HK-2 (cell line): ENCODE measurements around the gene FBXO10.
"Not testable (repeated sequence)": the region's sequence is repeated elsewhere in the genome, so short reads cannot be mapped to it uniquely, and the experiment has no call there.

Experiments used
- DNase-seq: peaks from one replicate; pipeline ENCODE4 v3.0.0-alpha.2; 2018; ENCODE audit not compliant: unreplicated experiment

Gene FBXO10

DNA sequence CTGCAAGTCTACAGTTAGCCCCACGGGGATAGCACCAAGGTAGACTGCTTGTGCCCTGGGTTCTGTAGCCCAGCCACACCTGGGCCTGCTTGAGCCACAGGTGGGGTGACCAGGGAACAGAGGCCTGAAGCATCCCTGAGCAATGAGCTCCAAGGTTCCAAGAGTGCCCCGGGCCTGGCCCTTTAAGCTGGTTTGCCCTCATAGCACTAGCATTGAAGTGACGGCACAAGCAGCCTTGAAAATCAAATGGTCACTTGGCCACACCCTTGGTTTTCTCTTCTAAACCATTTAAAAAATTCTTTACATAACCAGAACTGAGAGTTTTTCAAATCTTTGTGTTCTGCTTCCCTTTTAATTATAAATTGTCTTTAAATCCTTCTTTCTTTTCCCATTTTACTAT is 24.7 kb downstream of the FBXO10 start:
- DNase-seq = no peak

DNA sequence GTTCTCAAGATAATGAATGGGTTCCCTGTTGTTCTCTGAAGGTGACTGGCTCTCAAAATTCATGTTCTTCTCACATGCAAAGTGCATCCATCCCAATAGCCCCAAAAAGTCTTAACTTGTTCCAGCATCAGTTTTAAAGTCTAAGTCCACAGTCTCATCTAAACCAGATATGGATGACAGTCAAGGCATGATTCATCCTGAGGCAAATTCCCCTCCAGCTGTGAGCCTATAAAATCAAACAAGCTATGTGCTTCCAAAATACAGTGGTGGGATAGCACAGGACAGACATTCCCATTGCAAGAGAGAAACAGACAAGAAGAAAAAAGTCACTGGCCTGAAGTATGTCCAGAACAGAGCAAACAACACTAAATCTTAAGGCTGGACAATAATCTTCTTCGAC is 25.4 kb downstream of the FBXO10 start:
- no peak for DNase-seq

DNA sequence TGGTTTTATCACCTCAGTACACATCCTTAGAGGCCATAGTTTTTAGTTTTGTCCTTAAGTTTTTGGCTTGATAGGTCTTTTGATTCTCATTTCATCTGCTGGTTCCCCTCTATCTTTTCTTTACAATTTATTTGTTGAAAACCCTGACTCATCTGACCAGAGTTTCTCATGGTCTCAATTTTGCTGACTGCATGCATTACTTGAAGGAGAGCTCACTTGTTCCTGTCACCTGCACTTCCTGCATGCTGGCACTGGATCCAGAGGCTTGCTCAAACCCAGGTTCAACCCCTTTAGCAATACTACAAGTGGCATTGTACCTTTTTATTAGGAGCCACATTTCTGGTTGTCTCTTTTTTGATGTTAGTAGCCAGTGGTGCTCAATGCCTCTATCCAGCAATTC is 26.7 kb downstream of the FBXO10 start:
- no peak for DNase-seq

DNA sequence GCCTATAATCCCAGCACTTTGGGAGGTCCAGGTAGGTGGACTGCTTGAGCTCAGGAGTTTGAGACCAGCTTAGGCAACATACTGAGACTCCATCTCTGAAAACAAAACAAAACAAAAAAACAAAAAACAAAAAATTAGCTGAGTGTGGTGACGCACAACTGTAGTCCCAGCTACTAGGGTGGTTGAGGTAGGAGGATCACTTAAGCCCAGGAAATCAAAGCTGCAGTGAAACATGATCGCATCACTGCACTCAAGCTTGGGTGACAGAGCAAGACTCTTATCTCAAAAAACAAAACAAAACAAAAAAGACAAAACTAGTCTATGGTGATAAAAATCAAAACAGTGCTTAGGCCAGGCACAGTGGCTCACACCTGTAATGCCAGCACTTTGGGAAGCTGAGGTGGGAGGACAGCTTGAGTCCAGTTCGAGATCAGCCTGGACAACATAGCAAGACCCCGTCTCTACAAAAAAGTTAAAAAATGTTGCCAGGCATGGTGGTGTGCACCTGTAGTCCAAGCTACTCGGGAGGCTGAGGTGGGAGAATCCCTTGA is 28.8 kb downstream of the FBXO10 start:
- no peak for DNase-seq

DNA sequence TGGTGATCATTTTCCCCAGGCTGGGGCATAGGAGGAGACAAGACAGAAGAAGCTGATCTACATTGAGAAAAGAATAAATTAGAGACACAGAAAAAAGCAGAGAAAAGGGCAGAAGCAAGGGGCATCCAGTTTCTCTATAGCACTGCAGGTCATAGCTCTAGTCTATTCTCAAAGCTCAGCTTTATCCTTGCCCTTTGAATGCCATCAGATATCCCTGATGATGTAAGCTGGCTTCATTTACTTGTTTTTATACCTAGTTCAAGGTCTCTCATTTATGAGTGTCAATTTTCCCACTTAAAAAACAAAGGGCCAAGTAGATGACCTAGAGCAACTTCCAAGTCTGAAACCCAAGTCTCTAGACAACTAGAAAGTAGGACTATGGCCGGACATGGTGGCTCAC is 32.7 kb downstream of the FBXO10 start:
- no peak for DNase-seq

DNA sequence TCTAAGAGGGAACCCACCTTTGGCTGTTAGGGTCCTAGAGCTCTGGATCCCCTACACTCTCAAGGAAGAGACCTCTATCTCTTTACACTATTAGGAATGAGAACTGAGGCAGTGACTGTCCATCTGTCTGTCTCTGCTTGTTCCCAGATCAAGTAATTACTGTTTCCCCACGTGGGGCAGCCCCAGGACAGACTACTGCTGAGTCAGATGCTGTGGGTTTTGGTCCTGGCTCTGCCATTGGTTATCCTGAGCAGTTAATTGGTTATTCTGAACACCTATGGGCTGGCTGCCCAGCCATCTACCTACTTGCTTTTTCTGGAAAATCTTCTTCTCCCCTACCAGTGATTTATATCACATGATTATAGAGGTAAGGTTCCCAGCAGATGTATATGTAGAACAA is 33.3 kb downstream of the FBXO10 start:
- DNase-seq = peak; percentile 24

DNA sequence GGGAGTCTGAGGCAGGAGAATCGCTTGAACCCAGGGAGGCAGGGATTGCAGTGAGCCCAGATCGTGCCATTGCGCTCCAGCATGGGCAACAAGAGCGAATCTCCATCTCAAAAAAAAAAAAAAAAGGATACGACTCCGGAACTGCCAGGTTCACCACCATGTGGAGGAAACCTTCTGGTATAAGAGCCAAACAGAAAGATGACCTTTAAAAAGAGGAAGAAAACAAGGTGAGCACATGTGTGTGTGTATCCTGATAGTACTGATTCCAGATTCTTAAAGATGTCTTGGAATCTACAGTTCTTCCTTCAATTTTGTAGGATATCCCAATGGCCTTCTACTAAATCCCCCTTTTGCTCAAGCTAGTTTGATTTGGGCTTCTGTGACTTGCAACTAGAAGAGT is 33.7 kb downstream of the FBXO10 start:
- DNase-seq = no peak

DNA sequence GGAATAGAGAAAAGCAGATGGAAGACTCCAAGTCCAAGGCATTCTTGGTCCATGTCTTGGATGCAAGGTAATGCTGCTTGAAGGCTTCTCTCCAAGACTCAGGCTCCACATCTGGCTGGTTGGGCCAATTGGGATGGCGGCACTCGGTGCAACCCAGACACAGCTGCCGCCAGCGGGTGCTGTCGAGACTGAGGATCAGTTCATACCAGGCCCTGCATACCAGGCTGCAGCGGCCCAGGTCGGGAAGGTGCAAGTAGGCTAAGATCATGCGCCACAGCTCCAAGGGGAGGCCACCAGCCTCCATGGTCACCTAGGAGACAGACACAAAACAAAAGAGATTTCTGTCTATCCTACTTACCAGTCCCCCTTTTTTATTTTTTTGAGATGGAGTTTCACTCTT is 34.7 kb downstream of the FBXO10 start:
- DNase-seq = no peak

DNA sequence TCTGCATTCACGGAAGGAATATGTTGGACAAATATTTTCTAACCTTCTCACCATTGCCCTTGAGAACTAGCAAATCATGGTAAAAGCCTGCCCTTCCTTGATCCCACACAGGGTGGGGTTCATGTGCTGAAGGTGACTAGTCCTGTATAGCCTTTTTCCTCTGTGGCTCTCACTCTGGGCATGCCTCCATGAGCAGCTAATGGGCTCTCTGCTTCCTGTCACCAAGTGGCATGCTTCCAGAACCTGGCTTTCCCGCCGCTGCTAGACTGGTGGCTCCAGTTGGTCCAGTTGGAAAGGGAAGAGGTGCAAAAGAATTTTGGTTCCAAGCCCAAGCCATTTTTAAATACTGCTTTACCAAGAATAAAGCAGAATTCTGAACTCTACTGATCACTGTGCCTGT is 35.5 kb downstream of the FBXO10 start:
- DNase-seq = peak; percentile 1

DNA sequence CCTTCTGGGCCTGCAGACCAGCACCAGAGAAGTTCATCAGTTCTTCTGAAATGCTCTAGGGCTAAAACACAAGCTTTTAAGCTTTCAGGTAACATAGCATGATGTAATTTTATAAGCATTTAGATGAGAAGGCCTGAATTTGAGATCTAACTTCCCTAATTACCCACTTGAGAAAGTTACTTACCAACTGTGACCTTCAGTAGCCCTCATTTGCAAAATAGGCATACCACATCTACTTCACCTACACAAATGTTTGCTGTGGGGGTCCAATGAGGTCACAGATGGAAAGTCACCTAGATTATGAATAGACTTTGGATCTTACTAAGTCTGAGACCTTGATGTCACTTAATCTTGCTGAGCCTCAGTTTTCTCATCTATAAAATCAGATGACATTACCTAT is 36.5 kb downstream of the FBXO10 start:
- no peak for DNase-seq

DNA sequence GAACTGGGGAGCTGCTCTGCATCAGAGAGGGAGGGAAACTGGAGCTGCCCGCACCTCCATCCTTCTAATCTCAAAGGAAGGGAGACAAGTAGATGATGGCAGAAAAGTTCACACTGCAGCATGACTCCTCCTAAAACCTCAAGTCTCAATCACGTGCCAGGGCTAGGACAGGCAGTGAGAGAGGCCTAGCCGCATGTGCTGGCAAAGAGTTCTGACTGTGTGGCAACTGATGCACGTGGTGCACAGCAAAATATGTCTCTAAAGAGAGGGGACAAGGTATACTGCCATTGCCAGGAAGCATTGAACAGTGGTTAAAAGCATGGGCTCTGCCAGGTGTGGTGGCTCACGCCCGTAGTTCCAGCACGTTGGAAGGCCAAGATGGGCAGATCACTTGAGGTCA is 38.1 kb downstream of the FBXO10 start:
- DNase-seq = no peak

DNA sequence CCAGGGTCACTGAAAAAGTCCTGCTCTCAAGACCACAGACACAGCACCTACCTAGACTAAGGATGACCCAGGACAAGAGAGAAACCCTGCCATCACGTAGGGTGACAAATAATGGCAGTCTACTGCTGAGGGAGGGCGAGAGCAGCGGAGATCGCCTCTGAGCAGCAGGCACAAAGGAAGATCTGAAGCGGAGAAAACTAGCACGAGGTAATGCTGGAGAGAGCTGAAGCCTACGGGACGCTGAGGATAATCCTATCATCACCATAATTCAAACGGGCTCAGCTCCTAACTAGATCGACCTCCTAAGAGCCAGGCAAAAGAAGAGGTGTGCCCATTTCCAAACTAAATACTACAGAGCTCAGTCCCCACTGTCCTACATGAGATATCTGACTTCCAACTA is 41.3 kb downstream of the FBXO10 start:
- DNase-seq = no peak

DNA sequence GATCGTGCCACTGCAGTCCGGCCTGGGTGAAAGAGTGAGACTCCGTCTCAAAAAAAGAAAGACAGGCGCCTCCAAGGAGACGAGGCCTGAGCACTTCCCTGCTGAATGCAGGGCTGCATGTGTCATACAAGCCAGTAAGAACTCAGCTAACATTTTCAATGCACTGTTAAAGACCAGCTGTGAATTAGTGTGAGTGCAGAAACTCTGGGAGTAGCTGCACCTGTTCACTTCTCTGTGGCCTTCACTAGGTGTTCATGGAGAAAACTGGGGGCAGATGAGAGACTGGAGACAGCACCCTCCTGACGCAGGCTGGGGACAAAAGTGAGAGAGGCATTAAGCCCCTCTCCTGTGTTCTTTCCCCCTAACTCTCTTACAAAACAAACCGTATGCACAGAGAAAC is 41.8 kb downstream of the FBXO10 start:
- no peak for DNase-seq

DNA sequence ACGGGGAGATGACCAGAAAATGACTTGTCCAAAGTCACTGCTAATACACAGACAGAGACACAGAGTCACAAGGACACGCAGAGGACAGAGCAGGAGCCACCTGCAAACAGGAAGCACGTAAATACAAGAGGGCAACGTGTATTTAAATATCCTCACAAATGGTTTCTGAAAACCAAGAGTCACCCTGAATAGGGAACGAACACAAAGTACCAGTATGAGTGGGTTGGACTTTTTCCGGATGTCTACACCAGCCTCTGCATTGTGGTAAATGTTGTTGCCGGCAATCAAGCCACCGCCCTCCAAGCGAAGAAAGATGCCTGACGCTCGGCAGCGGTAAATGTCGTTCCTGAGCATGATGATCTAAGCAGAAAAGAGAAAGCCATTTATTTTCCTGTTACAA is 44.5 kb downstream of the FBXO10 start:
- no peak for DNase-seq

DNA sequence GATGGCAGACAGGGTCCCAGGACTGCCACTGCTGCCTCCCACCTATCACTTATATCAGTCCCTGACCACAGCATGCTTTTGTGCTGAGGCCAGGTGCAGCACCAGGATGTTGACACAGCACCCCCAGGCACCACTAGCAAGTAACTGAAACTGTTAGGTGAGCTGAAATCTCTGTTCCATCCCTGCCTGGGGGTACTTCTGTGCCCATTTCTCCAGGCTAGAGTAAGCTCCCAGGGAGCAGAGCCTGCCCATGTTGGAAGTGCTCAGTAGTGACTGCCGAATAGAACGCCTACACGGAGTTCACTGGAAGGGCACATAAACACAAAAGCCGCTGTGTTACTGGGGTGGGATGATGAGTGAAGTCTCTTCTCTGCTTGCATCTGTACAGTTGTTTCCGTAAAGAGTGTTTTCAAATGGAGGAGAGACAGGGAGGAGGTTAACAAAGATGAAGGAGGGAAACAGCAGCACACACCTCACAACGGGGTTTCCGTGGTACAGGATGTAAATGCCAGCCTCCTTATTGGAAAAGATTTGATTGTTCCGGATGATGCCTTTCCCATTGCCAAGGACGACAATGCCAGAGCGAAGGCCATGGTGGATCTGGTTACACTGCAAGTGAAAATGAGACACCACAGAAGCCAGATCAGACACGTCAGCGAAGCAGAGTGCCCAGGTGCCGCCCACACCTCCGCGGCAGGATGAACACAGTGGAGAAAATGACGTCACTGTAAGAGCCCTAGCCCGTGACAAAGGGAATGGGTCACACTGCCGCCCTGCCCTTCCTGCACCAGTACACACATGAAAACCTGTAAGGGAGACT is 47.3 kb downstream of the FBXO10 start:
- no peak for DNase-seq

DNA sequence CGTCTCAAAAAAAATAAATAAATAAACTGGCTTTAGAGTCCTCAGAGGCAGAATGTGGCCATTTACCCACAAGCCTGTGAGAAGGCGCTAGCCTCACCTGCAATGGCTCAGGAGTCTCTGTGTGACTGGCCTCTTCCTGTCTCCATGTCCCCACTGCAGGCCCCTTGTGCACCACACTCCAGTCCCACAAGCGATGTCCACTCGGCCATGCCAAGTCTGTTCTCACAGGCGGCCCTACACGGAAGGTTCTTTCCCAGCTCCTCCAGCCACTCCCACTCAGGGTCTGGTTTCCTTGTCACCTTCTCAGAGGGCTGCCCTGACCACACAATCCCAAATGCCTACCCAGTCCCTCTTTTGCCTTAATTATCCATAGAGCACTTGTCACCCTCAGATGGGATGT is 52.3 kb downstream of the FBXO10 start:
- no peak for DNase-seq

DNA sequence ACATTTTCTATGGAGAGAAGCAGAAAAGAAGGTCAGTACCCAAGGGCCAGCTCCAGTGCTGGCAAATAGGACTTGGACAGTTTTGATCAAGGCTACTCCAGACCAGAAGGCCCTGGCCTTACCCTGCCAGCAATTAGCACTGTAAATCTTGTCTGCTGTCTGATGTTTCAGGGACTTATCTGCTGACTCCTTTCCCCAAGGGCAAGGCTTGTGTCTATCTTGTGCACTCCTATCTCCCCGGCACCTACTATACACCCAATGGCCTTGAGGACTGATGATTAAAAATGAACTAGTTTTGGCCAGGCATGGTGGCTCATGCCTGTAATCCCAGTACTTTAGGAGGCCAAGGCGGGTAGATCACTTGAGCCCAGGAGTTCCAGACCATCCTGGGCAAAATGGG is 53.2 kb downstream of the FBXO10 start:
- no peak for DNase-seq

DNA sequence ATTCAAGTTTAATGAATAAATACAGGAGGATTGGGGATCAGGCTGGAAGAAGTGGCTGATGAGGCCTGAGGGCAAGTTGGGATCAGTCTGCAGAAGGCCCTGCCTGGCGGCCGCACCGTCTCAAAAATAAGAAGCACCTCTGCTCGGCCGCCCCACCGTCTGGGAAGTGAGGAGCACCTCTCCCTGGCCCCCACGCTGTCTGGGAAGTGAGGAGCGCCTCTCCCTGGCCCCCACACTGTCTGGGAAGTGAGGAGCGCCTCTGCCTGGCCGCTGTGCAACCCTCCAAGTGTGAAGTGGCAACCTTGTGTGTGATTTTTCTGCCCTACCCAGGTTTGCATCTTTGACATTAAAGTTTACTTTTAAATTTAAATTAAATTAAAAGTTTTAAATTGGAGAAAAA is 55.1 kb downstream of the FBXO10 start:
- no peak for DNase-seq

DNA sequence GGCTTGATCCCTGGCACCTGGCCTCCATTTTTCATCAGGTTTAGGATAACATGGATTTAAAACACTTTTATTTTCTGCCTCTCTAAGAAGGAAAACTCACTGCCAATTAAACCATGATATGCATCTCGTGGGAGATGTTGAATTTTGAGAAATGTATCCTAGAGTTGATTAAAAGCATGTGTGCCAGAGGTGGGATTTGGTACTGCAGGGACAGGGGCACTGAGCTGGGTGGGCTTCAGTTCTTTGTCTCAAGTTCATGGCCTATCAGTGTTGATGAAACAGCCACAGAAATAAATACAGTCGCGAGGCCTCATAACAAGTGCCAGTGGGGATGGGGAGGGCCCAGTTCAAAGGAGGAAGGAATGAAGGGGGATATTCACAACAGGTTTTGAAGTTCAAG is 55.5 kb downstream of the FBXO10 start:
- DNase-seq = no peak

DNA sequence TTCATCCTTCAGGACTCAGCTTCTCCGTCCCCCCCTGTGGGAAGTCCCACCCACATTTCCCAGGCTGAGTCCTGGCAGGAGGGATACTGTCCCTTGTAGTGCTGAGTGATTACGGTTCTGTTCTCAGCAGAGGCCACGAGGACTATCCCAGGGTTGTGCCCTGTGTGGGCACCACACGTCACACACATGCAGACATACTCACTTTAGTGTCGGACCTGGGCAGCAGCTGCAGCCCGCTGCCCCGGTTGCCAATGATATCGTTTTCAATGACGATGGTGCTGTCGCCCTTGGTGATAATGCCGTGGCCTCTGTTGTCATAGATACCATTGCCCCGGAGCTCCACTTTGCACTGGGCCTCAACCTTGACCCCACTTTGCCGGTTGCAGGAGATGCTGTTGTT is 58.3 kb downstream of the FBXO10 start:
- no peak for DNase-seq

DNA sequence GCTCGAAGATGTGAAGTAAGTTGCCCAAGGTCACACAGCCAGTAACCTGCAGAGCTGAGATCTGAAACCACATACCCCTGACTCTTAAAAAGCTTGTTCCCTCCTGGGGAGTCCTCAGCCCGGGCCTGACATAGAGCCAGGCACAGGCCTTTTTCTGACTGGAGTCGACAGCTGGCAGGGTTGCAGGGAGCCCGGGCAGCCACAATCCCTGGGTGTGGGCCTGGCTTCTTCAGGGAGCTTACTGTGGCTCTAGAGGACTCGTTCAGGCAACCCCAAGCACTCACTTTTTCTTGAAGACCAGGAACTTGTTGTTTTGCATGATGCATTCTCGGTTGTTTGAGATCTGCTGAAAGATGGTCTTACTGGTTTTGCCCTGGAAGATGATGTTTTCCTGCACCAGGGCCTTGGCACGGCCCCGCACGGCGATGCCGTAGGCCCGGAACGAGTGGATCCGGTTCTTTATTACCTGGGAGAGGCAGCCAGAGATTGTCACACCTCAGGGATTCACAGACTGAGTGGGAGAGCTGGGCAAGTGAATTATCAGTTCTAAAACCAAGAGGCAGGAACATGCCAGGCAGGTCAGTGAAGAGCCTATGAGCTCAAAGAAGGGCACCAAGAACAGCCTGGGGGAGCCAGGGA is 60.4 kb downstream of the FBXO10 start:
- DNase-seq = no peak

DNA sequence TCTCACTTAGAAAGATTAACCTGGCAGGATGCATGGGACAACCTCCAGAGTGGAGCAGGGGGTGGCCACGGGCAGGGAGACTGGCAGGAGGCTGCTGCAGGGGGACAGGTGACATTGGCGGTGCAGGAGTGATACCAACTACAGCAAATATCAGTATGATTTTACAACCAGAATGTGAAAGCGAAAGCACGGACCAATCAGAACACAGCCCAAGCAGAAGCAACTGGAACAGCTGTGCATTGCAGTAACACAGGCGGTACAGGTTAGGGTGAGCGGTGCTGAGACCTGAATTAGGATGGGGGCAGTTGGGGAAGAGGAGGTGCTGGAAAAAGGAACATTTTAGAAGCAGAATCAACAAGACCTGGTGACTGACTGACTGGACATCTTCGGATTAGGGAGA is 61.2 kb downstream of the FBXO10 start:
- DNase-seq = no peak

DNA sequence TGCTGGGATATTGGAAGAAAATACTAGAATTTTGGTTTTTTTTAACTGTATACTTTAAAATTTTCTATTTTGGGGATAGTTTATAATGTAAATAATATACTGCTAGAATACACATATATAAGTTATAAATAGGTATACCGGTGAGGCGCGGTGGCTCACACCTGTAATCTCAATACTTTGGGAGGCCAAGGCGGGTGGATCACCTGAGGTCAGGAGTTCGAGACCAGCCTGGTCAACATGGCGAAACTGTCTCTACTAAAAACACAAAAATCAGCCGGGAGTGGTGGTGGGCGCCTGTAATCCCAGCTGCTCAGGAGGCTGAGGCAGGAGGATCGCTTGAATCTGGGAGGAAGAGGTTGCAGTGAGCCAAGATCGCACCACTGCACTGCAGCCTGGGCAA is 61.8 kb downstream of the FBXO10 start:
- DNase-seq = not testable (repeated sequence)
